RWPE1 (cell line): ENCODE results near the gene AADACL3.

Experiments
- CTCF ChIA-PET: fragments of 350-600 bp; sonication (Branson Sonifier 250); formaldehyde crosslinking; extraction: SDS; loops from one replicate; lab custom pipeline; 2021; lab: Yijun Ruan, JAX
- POLR2A ChIA-PET: fragments of 400-600 bp; formaldehyde crosslinking; extraction: SDS; loops from one replicate; lab custom pipeline; 2020; ENCODE audit warnings: antibody characterized with exemption; ENCODE audit not compliant: low non-redundant PET; lab: Yijun Ruan, JAX
- DNase-seq: peaks from one replicate; pipeline ENCODE4 v3.0.0; 2012; ENCODE audit warnings: low spot score
- H3K27ac ChIP-seq: fragments of 450-650 bp; 2 replicates; pipeline ENCODE4 v1.5.1; 2017
- TF ChIP-seq, protein P1 (sequence below): fragments of 450-650 bp; conservative IDR thresholded peaks from 2 replicates; pipeline ENCODE4 v1.5.1; 2017; ENCODE audit warnings: low read depth, mild to moderate bottlenecking

Gene AADACL3

DNA sequence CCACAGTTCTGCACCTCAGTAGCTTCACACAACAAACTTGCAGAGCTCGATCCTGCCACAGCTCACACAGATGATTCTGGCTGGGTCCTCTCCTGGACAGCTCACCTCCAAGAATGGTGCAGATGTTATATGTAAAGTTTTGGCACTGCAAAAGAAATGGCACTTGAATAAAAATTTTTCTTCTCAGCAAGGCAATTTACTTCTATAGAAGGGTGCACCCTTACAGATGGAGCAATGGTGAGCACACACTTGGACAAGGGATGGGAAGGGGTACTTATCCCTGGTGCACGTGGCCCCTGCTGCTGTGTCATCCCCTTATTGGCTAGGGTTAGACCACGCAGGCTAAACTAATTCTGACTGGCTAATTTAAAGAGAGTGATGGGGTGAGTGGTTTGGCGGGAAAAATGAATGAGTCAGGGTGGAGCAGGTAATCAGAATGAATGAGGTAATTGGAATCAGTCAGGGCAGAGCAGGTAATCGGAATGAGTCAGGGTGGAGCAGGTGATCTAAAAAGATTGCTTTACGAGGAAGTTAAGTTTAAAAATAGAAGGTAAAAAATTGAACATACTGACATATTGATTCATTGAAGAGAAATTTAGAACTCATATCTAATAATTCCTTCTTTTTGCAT, 12.0 kb upstream of the AADACL3 start:
- TF ChIP-seq, protein P1, sequence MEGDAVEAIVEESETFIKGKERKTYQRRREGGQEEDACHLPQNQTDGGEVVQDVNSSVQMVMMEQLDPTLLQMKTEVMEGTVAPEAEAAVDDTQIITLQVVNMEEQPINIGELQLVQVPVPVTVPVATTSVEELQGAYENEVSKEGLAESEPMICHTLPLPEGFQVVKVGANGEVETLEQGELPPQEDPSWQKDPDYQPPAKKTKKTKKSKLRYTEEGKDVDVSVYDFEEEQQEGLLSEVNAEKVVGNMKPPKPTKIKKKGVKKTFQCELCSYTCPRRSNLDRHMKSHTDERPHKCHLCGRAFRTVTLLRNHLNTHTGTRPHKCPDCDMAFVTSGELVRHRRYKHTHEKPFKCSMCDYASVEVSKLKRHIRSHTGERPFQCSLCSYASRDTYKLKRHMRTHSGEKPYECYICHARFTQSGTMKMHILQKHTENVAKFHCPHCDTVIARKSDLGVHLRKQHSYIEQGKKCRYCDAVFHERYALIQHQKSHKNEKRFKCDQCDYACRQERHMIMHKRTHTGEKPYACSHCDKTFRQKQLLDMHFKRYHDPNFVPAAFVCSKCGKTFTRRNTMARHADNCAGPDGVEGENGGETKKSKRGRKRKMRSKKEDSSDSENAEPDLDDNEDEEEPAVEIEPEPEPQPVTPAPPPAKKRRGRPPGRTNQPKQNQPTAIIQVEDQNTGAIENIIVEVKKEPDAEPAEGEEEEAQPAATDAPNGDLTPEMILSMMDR, result no peak
- H3K27ac ChIP-seq, result no peak overlapping the region
- DNase-seq, result no peak
- ChIA-PET CTCF (no interaction called here), POLR2A (no interaction called here)

DNA sequence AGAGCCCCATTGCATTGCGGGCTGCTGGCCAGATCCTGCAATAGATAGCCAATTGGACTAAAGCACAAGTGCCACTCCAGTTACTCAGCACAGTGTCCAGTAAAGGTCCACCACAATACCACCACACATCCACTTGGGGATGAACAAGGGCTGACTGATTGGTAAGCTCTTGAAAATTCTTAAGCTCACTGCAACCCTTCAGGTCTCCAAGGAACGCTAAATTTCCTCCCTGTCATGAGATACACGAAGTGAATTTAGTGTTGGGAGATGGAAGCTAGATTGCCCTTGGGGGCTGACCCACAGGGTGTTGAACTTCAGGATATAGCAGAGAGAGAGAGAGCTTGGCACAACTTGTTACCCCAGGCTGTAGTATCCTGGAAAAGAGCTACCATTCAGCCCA, 9.8 kb upstream of the AADACL3 start:
- ChIA-PET CTCF (interaction anchor here (0.6 kb wide), 1 partner anchor 436 kb away, joined by 3 read pairs; no protein-coding TSS in a partner anchor), POLR2A (no interaction called here)
- H3K27ac ChIP-seq, result no peak overlapping the region
- DNase-seq, result no peak
- TF ChIP-seq, protein P1, result no peak

DNA sequence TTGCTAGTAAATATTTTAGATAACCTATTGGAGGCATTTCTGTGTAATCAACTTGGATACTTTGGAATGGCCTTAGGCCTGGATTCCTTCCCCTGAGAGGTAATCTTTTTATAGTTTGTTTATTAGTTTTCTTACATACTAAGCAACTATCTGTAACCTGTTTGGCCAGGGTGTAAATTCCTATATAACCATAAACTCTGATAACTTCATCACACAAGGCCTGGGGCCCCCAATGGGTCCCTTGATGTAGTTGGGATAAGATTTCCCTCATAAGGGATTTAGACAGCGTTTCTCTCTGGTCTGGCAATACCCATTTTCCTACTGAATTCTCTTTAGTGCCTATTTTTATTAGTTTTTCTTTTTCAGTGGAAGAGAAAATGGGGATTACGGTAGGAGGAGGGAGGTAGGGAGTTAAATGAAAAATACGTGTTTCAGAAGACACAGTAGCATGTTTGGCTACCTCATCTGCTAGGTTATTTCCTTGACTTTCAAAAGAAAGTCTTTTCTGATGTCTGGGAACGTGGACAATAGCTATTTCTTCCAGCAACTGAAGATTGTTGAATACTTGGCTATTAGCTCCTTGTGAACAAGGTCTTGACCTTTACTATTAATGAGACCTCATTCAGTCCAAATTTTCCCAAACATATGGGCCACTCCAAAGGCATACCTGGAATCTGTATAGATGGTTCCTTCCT, 7.4 kb upstream of the AADACL3 start:
- CTCF ChIA-PET, result interaction anchor here (0.6 kb wide), 1 partner anchor 20 kb away, joined by 3 read pairs; no protein-coding TSS in a partner anchor
- POLR2A ChIA-PET, result no interaction called here
- H3K27ac ChIP-seq, result no peak overlapping the region
- no peak for DNase-seq
- TF ChIP-seq, protein P1, result no peak

DNA sequence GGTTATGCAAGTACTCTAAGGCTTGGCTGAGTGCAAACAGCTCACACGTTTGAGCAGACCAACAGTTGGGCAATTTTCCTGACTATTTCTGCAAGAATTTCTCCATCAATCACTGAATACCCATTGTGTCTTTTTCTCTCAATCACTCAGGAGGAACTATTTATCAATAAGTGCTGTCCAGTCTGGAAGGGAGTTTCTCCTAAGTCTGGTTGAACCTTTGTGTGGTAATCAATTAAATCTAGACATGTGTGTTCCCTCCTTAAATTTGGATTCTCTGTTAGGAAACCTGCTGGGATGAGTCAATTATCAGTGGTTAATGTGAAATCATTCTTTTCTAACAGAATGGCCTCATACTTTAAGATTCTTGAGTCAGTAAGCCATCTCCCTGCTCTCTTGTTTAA, 6.8 kb upstream of the AADACL3 start:
- H3K27ac ChIP-seq, result no peak overlapping the region
- TF ChIP-seq, protein P1, result no peak
- ChIA-PET POLR2A (no interaction called here), CTCF (interaction anchor here (0.6 kb wide), 1 partner anchor 20 kb away, joined by 3 read pairs; no protein-coding TSS in a partner anchor)
- no peak for DNase-seq

DNA sequence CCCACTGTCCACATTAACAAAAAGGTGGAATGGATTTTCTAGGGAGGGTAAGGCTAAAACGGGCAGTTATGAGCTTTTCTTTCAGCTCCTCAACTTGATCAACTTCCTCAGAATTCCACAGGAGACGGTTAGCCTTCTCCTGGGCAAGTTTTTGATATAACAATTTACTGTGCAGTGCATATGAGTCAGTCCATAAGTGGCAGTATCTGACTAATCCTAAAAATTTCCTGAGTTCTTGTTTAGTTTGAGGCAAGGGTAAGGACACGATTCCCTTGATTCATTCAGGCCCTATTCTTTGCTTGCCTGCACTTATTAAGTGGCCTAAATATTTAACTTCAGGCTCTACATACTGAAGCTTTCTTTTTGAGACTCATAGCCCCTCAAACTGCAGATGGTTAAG, 6.2 kb upstream of the AADACL3 start:
- ChIA-PET CTCF (no interaction called here), POLR2A (no interaction called here)
- no peak for DNase-seq
- no peak overlapping the region for H3K27ac ChIP-seq
- TF ChIP-seq, protein P1, result no peak

DNA sequence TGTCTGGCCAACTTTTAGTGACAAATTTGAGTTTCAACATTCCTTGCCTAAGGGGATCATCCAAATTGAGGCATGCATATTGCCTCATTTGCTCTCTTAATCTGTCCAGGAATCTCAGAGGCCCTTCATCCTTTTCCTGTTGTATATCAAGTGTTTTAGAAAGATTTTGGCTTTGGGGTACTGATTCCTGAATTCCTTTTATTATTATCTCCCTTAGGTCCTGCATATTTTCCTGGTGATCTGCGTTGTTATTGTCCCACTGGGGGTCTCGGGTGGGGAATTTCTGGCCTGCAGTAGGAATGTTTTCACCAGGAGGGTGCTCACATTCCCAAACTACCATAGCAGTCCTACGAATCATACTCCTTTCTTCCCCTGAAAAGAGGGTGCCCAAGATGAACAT, 4.4 kb upstream of the AADACL3 start:
- no peak overlapping the region for H3K27ac ChIP-seq
- DNase-seq, result no peak
- CTCF ChIA-PET, result no interaction called here
- POLR2A ChIA-PET, result no interaction called here
- TF ChIP-seq, protein P1, result no peak
